H9 (cell line): ENCODE measurements around the gene TDRKH. TPM values are rescaled to one million over a fixed set of nuclear protein-coding genes. Genes with fewer than 3 reads are reported as not detected.

Experiments
- DNase-seq: peaks from one replicate; pipeline ENCODE4 v3.0.0-alpha.2; 2017
- H2AFZ ChIP-seq: one replicate; pipeline ENCODE4 v1.6.1; 2013; ENCODE audit warnings: mild to moderate bottlenecking, low read length, control low read depth, moderate library complexity
- H2AK5ac ChIP-seq: 2 replicates; pipeline ENCODE4 v1.6.1; 2013; ENCODE audit warnings: low read length, control low read depth, mixed read lengths; ENCODE audit not compliant: insufficient read length
- H2BK120ac ChIP-seq: one replicate; pipeline ENCODE4 v1.6.1; 2013; ENCODE audit warnings: low read depth, mild to moderate bottlenecking, low read length, control low read depth, inconsistent platforms; ENCODE audit not compliant: poor library complexity, severe bottlenecking
- H2BK12ac ChIP-seq: 2 replicates; pipeline ENCODE4 v1.6.1; 2013; ENCODE audit warnings: low read length, control low read depth, mixed read lengths, low read depth; ENCODE audit not compliant: insufficient read length
- H2BK15ac ChIP-seq: 2 replicates; pipeline ENCODE4 v1.6.1; 2013; ENCODE audit warnings: low read depth, low read length, control low read depth
- H2BK20ac ChIP-seq: one replicate; pipeline ENCODE4 v1.6.1; 2013; ENCODE audit warnings: low read depth, mild to moderate bottlenecking, low read length, control low read depth, inconsistent platforms; ENCODE audit not compliant: poor library complexity, severe bottlenecking
- H2BK5ac ChIP-seq: 2 replicates; pipeline ENCODE4 v1.6.1; 2013; ENCODE audit warnings: low read length, control low read depth, mixed read lengths; ENCODE audit not compliant: insufficient read length
- H3K14ac ChIP-seq: 2 replicates; pipeline ENCODE4 v1.6.1; 2013; ENCODE audit warnings: low read length, control low read depth; ENCODE audit not compliant: insufficient read depth
- H3K18ac ChIP-seq: 2 replicates; pipeline ENCODE4 v1.6.1; 2013; ENCODE audit warnings: low read depth, mild to moderate bottlenecking, mixed read lengths, low read length, control low read depth; ENCODE audit not compliant: insufficient read length
- H3K23ac ChIP-seq: 2 replicates; pipeline ENCODE4 v1.6.1; 2013; ENCODE audit warnings: low read length, control low read depth, mixed read lengths, low read depth; ENCODE audit not compliant: insufficient read length
- H3K23me2 ChIP-seq: 2 replicates; pipeline ENCODE4 v1.6.1; 2013; ENCODE audit warnings: low read depth, mild to moderate bottlenecking, mixed read lengths, low read length, control low read depth; ENCODE audit not compliant: insufficient read length, poor library complexity, severe bottlenecking
- H3K27ac ChIP-seq: 2 replicates; pipeline ENCODE4 v1.5.1; 2013; ENCODE audit warnings: low read length, control low read depth, mixed read lengths, low read depth; ENCODE audit not compliant: insufficient read length
- H3K27me3 ChIP-seq: 2 replicates; pipeline ENCODE4 v1.6.1; 2013; ENCODE audit warnings: low read length, control low read depth, inconsistent platforms; ENCODE audit not compliant: insufficient read depth
- H3K4ac ChIP-seq: 2 replicates; pipeline ENCODE4 v1.6.1; 2013; ENCODE audit warnings: low read depth, mild to moderate bottlenecking, control low read depth, inconsistent platforms, low read length, moderate library complexity
- H3K4me1 ChIP-seq: 2 replicates; pipeline ENCODE4 v1.6.1; 2013; ENCODE audit warnings: low read length, control low read depth, inconsistent platforms; ENCODE audit not compliant: insufficient read depth
- H3K4me2 ChIP-seq: 2 replicates; pipeline ENCODE4 v1.6.1; 2013; ENCODE audit warnings: low read length, control low read depth, mixed read lengths; ENCODE audit not compliant: insufficient read length, insufficient read depth
- H3K56ac ChIP-seq: 2 replicates; pipeline ENCODE4 v1.6.1; 2013; ENCODE audit warnings: low read depth, mild to moderate bottlenecking, mixed read lengths, low read length, control low read depth; ENCODE audit not compliant: insufficient read length
- H3K79me1 ChIP-seq: 2 replicates; pipeline ENCODE4 v1.6.1; 2013; ENCODE audit warnings: low read depth, mild to moderate bottlenecking, moderate library complexity, low read length, control low read depth, inconsistent platforms; ENCODE audit not compliant: insufficient read depth, poor library complexity, severe bottlenecking
- H3K79me2 ChIP-seq: 2 replicates; pipeline ENCODE4 v1.6.1; 2013; ENCODE audit warnings: low read length, control low read depth, inconsistent platforms; ENCODE audit not compliant: insufficient read depth
- H3K9ac ChIP-seq: 2 replicates; pipeline ENCODE4 v1.6.1; 2013; ENCODE audit warnings: low read length, control low read depth, mixed read lengths; ENCODE audit not compliant: insufficient read length; ENCODE audit errors: extremely low read depth
- H3K9me3 ChIP-seq: one replicate; pipeline ENCODE4 v1.6.1; 2013; ENCODE audit warnings: low read depth, low read length, inconsistent platforms; ENCODE audit not compliant: control insufficient read depth
- H3T11ph ChIP-seq: one replicate; pipeline ENCODE4 v1.6.1; 2013; ENCODE audit warnings: mild to moderate bottlenecking, low read length, control low read depth, inconsistent platforms
- H4K20me1 ChIP-seq: one replicate; pipeline ENCODE4 v1.6.1; 2013; ENCODE audit not compliant: control insufficient read depth, insufficient read length, insufficient read depth
- H4K5ac ChIP-seq: 2 replicates; pipeline ENCODE4 v1.6.1; 2013; ENCODE audit warnings: low read depth, mild to moderate bottlenecking, mixed read lengths, low read length, control low read depth; ENCODE audit not compliant: insufficient read length
- H4K8ac ChIP-seq: replicated peaks from 2 replicates; pipeline ENCODE4 v1.6.1; 2013; ENCODE audit warnings: low read length, control low read depth, mixed read lengths, low read depth; ENCODE audit not compliant: insufficient read length
- H4K91ac ChIP-seq: 2 replicates; pipeline ENCODE4 v1.6.1; 2013; ENCODE audit warnings: low read depth, mild to moderate bottlenecking, moderate library complexity, mixed read lengths, low read length, control low read depth; ENCODE audit not compliant: insufficient read length
- H3K27ac Mint-ChIP-seq, 3 experiments: 2 replicates in 2 of 3; 3 replicates in 1 of 3; pipeline ENCODE4 v1.8.0; 2020 to 2021; ENCODE audit warnings: mixed read lengths in 3 of 3, mild to moderate bottlenecking in 1 of 3, moderate library complexity in 1 of 3
- H3K27me3 Mint-ChIP-seq: 2 replicates; pipeline ENCODE4 v1.8.0; 2021; ENCODE audit warnings: low read depth, mild to moderate bottlenecking, moderate library complexity, mixed read lengths
- H3K36me3 Mint-ChIP-seq, 3 experiments: 2 replicates in 2 of 3; 3 replicates in 1 of 3; pipeline ENCODE4 v1.8.0; 2020 to 2021; ENCODE audit warnings: low read depth in 3 of 3, mixed read lengths in 3 of 3; ENCODE audit not compliant: insufficient read depth in 1 of 3
- H3K4me1 Mint-ChIP-seq, 2 experiments: 2 replicates each; pipeline ENCODE4 v1.8.0; 2020; ENCODE audit warnings: mixed read lengths in 2 of 2
- H3K4me3 Mint-ChIP-seq, 2 experiments: 2 replicates in 1 of 2; 3 replicates in 1 of 2; pipeline ENCODE4 v1.8.0; 2020 to 2021; ENCODE audit warnings: mild to moderate bottlenecking in 2 of 2, mixed read lengths in 2 of 2, moderate library complexity in 1 of 2
- H3K9me3 Mint-ChIP-seq, 2 experiments: 2 replicates in 1 of 2; 3 replicates in 1 of 2; pipeline ENCODE4 v1.8.0; 2020; ENCODE audit warnings: mild to moderate bottlenecking in 2 of 2, mixed read lengths in 2 of 2, moderate library complexity in 1 of 2
- WGBS: extraction: QIAGEN DNeasy Blood & Tissue Kit; methylation state at CpG from one replicate; pipeline ENCODE4 v1.1.7; 2013; ENCODE audit warnings: missing lambda C conversion rate, low lambda C conversion rate, mixed read lengths; ENCODE audit not compliant: insufficient read length; ENCODE audit errors: extremely low coverage; 5-methylcytosine and 5-hydroxymethylcytosine counted together
- total RNA-seq: library from RNA; stranded (reverse); gene quantifications from 2 replicates; pipeline ENCODE4 v1.2.1, GENCODE V29; 2021
- TF ChIP-seq, protein P1 (sequence below): fragments of 200-600 bp; sonication (generic); conservative IDR thresholded peaks from 3 replicates; pipeline ENCODE4 v1.8.0; 2021; ENCODE audit warnings: antibody characterized with exemption, mild to moderate bottlenecking

Gene TDRKH
- total RNA-seq, 1 experiment from 2014 or later, result 24.0 TPM

DNA sequence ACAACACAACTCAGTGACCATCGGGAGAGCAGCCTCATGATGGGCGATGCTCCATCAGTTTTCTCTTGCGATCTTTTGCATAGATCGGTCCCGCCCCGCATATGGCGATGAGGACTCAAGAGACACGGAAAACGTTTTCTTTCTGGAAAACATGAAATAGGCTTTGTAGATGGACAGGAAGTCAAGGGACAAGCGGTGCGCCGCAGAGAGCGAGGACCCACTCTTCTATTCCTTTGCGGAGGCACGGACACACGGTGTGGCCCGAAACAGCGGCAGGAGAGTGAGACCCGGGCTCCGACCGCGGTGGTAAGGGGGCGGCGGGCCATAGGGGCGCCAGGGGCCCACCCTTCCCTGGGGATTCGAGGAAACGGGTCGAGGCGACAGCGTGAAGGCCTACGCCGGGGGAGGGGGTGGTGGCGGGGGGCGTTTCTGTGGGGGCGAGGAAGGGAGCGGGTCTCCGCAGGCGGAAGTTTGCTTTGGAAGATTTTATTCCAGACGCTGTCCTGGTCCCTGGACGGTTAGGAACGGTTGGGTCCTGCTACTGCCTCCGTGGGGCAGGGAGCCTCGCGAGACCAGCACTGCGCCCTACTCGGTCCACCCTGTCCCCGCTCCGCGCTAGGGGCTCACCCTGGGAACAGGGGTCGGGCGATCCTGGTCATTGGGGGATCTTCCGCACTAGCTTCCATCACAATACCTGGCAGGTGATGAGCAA, 796 bp upstream of the TDRKH start:
- H3K27me3 Mint-ChIP-seq, result no peaks in the 10 kb centered on the region
- H2BK5ac ChIP-seq, result no peak overlapping the region
- peaks cover 3% of the 10 kb centered on the region for H3K23me2 ChIP-seq
- H3K79me1 ChIP-seq, result no peaks in the 10 kb centered on the region
- TF ChIP-seq, protein P1, sequence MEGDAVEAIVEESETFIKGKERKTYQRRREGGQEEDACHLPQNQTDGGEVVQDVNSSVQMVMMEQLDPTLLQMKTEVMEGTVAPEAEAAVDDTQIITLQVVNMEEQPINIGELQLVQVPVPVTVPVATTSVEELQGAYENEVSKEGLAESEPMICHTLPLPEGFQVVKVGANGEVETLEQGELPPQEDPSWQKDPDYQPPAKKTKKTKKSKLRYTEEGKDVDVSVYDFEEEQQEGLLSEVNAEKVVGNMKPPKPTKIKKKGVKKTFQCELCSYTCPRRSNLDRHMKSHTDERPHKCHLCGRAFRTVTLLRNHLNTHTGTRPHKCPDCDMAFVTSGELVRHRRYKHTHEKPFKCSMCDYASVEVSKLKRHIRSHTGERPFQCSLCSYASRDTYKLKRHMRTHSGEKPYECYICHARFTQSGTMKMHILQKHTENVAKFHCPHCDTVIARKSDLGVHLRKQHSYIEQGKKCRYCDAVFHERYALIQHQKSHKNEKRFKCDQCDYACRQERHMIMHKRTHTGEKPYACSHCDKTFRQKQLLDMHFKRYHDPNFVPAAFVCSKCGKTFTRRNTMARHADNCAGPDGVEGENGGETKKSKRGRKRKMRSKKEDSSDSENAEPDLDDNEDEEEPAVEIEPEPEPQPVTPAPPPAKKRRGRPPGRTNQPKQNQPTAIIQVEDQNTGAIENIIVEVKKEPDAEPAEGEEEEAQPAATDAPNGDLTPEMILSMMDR, result no peak
- H3K4ac ChIP-seq, result no peak overlapping the region
- H3K18ac ChIP-seq, result no peak overlapping the region
- H3K4me1 ChIP-seq, result no peaks in the 10 kb centered on the region; the same call in 1 of the 2 replicates
- no peaks in the 10 kb centered on the region; a peak in 2 of 5 replicates for H3K9me3 Mint-ChIP-seq
- H2BK20ac ChIP-seq, result no peak overlapping the region
- H3K14ac ChIP-seq, result 0 out of 2 replicates have a peak overlapping the region, but pooled peaks have one; percentile 63
- peak overlapping the region; percentile 78 to 83 (median 80); a peak in 6 of 7 replicates for H3K27ac Mint-ChIP-seq
- no peak overlapping the region for H2BK15ac ChIP-seq
- peaks cover 14 to 18% of the 10 kb centered on the region in 2 experiments for H3K4me1 Mint-ChIP-seq
- H3K9me3 ChIP-seq, result no peaks in the 10 kb centered on the region
- WGBS, result no CpG with 5 or more reads among the region's 52 CpGs
- H4K91ac ChIP-seq, result no peak overlapping the region
- peak overlapping the region; percentile 94 for H3K4me2 ChIP-seq
- H3K23ac ChIP-seq, result no peak overlapping the region
- H3K27ac ChIP-seq, result no peak overlapping the region
- no peak overlapping the region for H4K8ac ChIP-seq
- H2AK5ac ChIP-seq, result no peak overlapping the region
- H3K4me3 Mint-ChIP-seq, result peak overlapping the region; percentile 90 to 93
- no peak overlapping the region for H3K56ac ChIP-seq
- H4K20me1 ChIP-seq, result no peaks in the 10 kb centered on the region
- no peak overlapping the region for H3T11ph ChIP-seq
- DNase-seq, result no peak
- H2BK120ac ChIP-seq, result no peak overlapping the region
- H2BK12ac ChIP-seq, result no peak overlapping the region
- no peaks in the 10 kb centered on the region for H3K27me3 ChIP-seq
- H3K79me2 ChIP-seq, result no peaks in the 10 kb centered on the region
- H2AFZ ChIP-seq, result no peak overlapping the region
- H4K5ac ChIP-seq, result no peak overlapping the region
- peaks cover 0 to 4% (median 0%) of the 10 kb centered on the region in 3 experiments; a peak in 2 of 7 replicates for H3K36me3 Mint-ChIP-seq
- peak overlapping the region; percentile 70 for H3K9ac ChIP-seq
